Mucosa of rectum (tissue), 2 donors: ENCODE data around the gene LHFPL4.

Source experiments
- H3K27ac ChIP-seq, 2 donors: one replicate each; pipeline ENCODE4 v1.7.0; 2013; ENCODE audit warnings: inconsistent platforms in 2 of 2, low read depth in 2 of 2, low read length in 2 of 2
- H3K27me3 ChIP-seq, 2 donors: one replicate each; pipeline ENCODE4 v1.7.0; 2013; ENCODE audit warnings: low read length in 2 of 2; ENCODE audit not compliant: control insufficient read depth in 2 of 2, insufficient read depth in 2 of 2
- H3K36me3 ChIP-seq, 2 donors: one replicate each; pipeline ENCODE4 v1.7.0; 2013; ENCODE audit warnings: low read length in 2 of 2; ENCODE audit not compliant: control insufficient read depth in 2 of 2, insufficient read depth in 2 of 2
- H3K4me1 ChIP-seq, 2 donors: one replicate each; pipeline ENCODE4 v1.7.0; 2013; ENCODE audit warnings: low read length in 2 of 2, mild to moderate bottlenecking in 1 of 2; ENCODE audit not compliant: control insufficient read depth in 2 of 2, insufficient read depth in 2 of 2
- H3K4me3 ChIP-seq, 2 donors: one replicate each; pipeline ENCODE4 v1.7.0; 2013; ENCODE audit warnings: low read length in 2 of 2
- H3K9ac ChIP-seq, 2 donors: one replicate each; pipeline ENCODE4 v1.7.0; 2013; ENCODE audit warnings: low read length in 2 of 2, low read depth in 1 of 2, mild to moderate bottlenecking in 1 of 2
- H3K9me3 ChIP-seq, 2 donors: one replicate each; pipeline ENCODE4 v1.7.0; 2013; ENCODE audit warnings: low read length in 2 of 2; ENCODE audit not compliant: control insufficient read depth in 2 of 2
- donor health status: healthy.
- donor health status: Normal muscosa, but diverticular disease.

LHFPL4 gene

DNA sequence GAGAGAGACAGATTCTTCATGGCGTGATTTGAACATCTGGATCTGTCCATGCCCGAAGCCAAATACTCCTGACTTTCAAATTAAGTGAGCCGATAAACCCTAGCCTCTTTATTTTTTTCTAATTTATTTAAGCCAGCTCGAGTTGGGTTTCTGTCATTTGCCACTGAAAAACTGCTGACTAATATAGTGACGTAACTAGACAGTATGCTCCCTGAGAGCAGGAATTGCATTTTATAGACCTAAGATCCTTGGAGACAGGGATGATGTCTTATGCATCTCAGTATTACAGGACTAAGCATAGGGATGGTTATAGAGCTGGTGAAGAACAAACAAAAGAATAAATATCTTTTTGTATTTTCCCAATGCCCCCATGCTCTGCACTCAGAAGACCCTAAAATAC is 4.6 kb downstream of the LHFPL4 start:
- Histone ChIP-seq H3K4me1 (no peaks in the 10 kb centered on the region), H3K9ac (no peak overlapping the region), H3K36me3 (no peaks in the 10 kb centered on the region), H3K27me3 (peaks cover 2 to 6% of the 10 kb centered on the region in 2 donors), H3K4me3 (no peak overlapping the region), H3K9me3 (peaks cover 0 to 2% of the 10 kb centered on the region in 2 donors), H3K27ac (no peak overlapping the region)

DNA sequence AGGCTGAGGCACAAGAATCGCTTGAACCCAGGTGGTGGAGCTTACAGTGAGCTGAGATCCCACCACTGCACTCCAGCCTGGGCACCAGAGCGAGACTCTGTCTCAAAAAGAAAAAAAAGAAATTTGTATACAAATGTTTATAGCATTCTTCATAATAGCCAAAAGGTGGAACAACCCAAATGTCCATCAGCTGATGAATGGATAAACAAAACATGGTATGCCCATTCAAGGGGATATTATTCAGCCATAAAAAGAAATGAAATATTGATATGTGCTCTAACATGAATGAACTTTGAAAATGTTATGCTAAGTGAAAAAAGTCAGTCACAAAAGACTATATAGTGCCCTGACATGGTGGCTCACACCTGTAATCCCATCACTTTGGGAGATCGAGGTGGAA is 11.4 kb downstream of the LHFPL4 start:
- no peak overlapping the region for H3K27ac ChIP-seq
- H3K9me3 ChIP-seq: no peaks in the 10 kb centered on the region
- no peaks in the 10 kb centered on the region for H3K36me3 ChIP-seq
- no peaks in the 10 kb centered on the region for H3K4me1 ChIP-seq
- no peak overlapping the region for H3K4me3 ChIP-seq
- peaks cover 0 to 3% of the 10 kb centered on the region in 2 donors for H3K27me3 ChIP-seq
- no peak overlapping the region for H3K9ac ChIP-seq

DNA sequence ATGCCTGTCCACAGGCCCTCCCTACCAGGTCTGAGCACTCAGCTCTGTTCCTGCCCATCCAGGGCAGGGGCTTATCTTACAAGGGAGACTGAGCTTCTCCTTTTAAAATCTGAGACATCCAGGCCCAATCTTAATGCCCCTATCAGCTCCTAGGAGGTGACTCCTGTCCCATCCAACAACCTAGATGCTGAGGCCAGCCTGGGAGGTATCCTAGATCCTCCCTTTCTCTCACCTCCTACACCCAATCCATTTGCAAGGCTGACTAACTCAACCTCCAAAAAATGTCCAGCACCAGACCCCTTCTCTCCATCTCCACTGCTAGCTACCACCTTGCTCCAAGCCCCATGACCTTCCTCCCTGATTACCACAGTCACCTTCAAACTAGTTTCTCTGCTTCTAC is 17.4 kb downstream of the LHFPL4 start:
- peaks cover 0 to 6% of the 10 kb centered on the region in 2 donors for H3K27me3 ChIP-seq
- H3K9ac ChIP-seq: no peak overlapping the region
- H3K36me3 ChIP-seq: no peaks in the 10 kb centered on the region
- no peaks in the 10 kb centered on the region for H3K9me3 ChIP-seq
- H3K27ac ChIP-seq: no peak overlapping the region
- no peak overlapping the region for H3K4me3 ChIP-seq
- no peaks in the 10 kb centered on the region for H3K4me1 ChIP-seq

DNA sequence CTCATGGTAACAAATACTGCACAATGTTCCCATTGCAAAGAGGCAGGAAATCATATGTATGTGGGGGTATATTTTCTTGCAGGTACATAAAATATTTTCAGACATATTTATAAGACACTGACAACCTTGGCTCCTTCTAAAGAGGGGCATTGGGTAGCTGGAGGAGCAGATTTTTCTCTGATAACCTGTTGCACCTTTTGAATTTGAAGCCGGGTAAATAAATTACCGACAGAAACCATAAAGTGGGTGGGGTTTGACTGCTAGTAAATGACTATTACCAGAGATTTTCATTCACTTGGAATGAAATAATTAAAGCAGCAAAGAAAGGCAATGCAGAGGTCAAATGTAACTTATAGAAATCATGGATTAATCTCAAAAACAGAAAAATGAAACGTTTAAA is 19.2 kb downstream of the LHFPL4 start:
- Histone ChIP-seq H3K27me3 (peaks cover 0 to 6% of the 10 kb centered on the region in 2 donors), H3K9me3 (no peaks in the 10 kb centered on the region), H3K4me3 (no peak overlapping the region), H3K27ac (no peak overlapping the region), H3K36me3 (no peaks in the 10 kb centered on the region), H3K4me1 (no peaks in the 10 kb centered on the region), H3K9ac (no peak overlapping the region)

DNA sequence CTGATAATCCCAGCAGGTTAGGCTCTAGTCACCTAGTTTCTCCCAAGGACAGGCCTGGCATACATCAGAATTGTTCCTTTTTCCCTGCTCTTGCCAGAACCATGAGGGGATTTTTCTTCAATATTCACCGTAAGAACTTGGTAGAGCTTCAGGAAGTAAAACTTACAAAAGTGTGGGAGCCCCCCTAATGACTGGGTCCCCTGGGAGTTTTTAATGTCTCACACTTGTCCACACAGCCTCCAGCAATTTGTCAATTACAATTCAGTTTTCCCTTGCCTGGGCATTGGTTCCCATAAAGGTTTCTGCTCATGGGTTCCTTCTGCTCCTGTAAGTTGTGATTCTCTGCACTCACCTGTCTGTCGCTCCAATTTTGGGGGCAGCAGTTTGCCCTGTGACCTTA is 28.5 kb downstream of the LHFPL4 start:
- Histone ChIP-seq H3K27me3 (peaks cover 0 to 3% of the 10 kb centered on the region in 2 donors), H3K9ac (no peak overlapping the region), H3K4me1 (no peaks in the 10 kb centered on the region), H3K27ac (no peak overlapping the region), H3K9me3 (no peaks in the 10 kb centered on the region), H3K4me3 (no peak overlapping the region), H3K36me3 (no peaks in the 10 kb centered on the region)

DNA sequence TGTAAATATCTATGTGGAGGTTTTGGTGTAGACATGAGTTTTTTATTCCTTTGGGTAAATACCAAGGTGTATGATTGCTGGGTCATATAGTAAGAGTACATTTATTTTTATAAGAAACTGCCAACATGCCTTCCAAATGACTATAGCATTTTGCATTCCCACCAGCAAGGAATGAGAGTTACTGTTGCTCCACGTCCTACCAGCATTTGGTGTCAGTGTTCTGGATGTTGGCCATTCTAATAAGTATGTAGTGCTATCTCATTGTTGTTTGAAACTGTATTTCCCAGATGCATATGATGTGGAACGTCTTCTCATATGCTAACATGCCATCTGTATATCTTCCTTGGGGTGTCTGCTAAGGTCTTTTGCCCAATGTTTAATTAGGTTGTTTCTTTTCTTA is 38.7 kb downstream of the LHFPL4 start:
- no peak overlapping the region for H3K27ac ChIP-seq
- no peaks in the 10 kb centered on the region for H3K36me3 ChIP-seq
- H3K4me3 ChIP-seq: no peak overlapping the region
- H3K27me3 ChIP-seq: peaks cover 0 to 2% of the 10 kb centered on the region in 2 donors
- H3K9ac ChIP-seq: no peak overlapping the region
- no peaks in the 10 kb centered on the region for H3K4me1 ChIP-seq
- no peaks in the 10 kb centered on the region for H3K9me3 ChIP-seq

DNA sequence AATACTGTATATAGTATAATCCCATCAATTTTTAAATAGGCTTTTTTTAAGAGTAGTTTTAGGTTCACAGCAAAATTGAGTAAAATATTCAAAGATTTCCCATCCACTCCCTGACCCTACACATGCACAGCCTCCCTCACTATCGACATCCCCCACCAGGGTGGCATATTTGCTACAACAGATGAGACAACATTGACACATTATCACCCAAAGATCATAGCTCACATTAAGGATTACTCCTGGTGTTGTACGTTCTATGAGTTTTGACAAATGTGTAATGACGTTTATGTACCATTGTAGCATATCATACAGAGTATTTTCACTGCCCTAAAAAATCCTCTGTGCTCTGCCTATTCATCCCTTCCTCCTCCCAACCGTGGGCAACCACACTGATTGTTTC is 39.3 kb downstream of the LHFPL4 start:
- Histone ChIP-seq H3K27ac (no peak overlapping the region), H3K36me3 (no peaks in the 10 kb centered on the region), H3K4me1 (no peaks in the 10 kb centered on the region), H3K9ac (no peak overlapping the region), H3K9me3 (no peaks in the 10 kb centered on the region), H3K27me3 (peaks cover 4 to 6% of the 10 kb centered on the region in 2 donors), H3K4me3 (no peak overlapping the region)

DNA sequence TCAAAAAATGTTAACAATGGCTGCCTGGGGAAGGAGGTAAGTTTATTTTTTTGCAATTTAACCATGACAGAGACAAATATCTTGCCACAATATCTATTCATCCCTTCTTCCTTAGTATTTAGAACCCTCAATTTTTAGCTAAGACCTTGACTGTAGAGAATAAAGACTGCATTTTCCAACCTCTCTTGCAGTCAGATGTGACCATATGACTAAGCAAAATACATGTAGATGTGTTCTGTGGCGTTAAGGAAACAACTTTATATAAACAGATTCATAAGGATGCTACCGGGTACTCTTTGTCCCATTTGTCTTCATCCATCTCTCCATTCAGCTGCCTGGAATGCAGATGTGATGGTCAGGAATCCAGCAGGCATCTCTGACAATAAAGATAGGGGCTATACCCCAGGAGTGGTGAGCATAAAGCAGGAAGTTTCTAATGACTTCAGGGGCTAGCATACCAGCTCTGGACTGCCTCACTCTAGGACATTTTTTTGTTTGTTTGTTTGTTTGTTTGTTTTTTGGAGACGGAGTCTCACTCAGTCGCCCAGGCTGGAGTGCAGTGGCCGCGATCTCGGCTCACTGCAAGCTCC is 41.1 kb downstream of the LHFPL4 start:
- no peaks in the 10 kb centered on the region for H3K36me3 ChIP-seq
- no peak overlapping the region for H3K27ac ChIP-seq
- no peak overlapping the region for H3K4me3 ChIP-seq
- H3K9me3 ChIP-seq: no peaks in the 10 kb centered on the region
- no peaks in the 10 kb centered on the region for H3K4me1 ChIP-seq
- no peak overlapping the region for H3K9ac ChIP-seq
- H3K27me3 ChIP-seq: peaks cover 8 to 11% of the 10 kb centered on the region in 2 donors

DNA sequence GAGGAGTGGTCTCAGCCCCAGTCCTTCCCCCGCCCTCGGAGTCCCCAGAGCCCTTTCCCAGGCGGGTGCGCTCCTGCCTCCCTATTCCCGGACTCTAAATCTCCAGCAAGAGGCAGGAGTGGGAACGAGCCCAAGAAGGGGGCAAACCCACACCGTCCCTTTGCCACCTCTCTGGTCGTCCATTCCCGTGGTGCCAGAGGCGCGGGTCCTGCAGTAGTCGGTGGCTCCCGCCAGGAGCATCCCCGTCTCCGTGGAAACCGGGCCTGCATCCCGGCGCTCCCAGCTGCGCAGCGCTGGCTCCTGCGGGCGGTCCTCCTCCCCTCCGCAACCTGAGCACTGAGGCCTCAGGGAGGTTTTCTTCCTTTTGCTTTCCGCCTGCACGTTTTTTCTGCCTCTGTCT is 44.8 kb downstream of the LHFPL4 start:
- no peaks in the 10 kb centered on the region for H3K9me3 ChIP-seq
- no peak overlapping the region for H3K27ac ChIP-seq
- H3K4me3 ChIP-seq: no peak overlapping the region
- no peak overlapping the region for H3K9ac ChIP-seq
- no peaks in the 10 kb centered on the region for H3K36me3 ChIP-seq
- no peaks in the 10 kb centered on the region for H3K4me1 ChIP-seq
- H3K27me3 ChIP-seq: peaks cover 8 to 13% of the 10 kb centered on the region in 2 donors

DNA sequence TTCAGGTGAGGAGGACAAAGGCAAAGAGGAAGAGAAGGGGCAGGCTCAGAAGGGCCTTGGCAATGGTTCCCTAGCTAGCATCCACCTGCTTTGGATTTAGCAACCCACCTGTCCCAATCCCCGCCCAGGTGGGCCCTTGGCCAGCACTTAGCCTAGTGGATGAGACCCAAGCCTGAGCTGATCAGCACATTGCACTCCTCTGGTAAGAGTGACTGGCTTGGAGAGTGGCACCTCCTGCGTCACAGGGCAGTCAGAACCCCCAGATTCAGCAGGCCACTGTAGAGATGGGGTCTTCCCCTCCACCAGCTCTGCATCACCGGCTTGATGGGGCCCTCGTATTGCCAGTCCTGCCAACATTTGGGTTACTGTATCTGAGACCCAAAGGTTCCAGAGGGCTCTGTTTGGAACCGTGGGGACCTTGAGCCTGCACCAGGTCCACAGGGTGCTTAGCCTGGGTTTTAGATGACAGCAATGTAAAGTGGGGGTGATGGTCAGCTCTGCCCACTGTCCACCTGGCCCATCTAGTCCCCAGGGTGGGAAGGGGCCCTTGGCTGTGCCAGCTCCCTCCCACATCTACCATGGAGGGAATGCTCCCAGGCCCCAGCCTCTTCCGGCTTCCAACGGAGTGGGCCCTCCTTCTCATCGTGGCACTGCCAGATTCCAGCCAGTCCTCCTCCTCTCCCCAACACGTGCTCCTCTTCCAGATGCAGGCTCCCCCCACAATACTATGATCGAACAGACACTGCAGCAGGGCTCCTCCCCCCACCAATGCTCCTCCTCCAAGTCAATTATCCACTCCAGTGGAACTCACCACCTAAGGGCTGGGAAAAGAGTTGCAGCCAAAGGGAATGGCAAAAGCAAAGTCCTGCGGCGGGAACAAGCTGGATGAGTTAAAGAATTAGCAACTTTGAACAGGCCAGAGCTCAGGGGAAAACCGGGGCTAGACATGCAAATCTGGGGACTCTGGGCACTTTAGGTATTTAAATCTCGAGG is 45.7 kb downstream of the LHFPL4 start:
- Histone ChIP-seq H3K27ac (no peak overlapping the region), H3K9ac (no peak overlapping the region), H3K36me3 (no peaks in the 10 kb centered on the region), H3K4me3 (no peak overlapping the region), H3K9me3 (no peaks in the 10 kb centered on the region), H3K4me1 (no peaks in the 10 kb centered on the region), H3K27me3 (peaks cover 8 to 13% of the 10 kb centered on the region in 2 donors)
